Activated CD4-positive, CD25-positive, alpha-beta regulatory T cell treated with anti-CD3 and anti-CD28 coated beads, Interleukin-2, amount 50 U/mL, for 72 hours (primary cell): Measurements from ENCODE around the gene EMC10.
"Not testable (repeated sequence)": the region's sequence is repeated elsewhere in the genome, so short reads cannot be mapped to it uniquely, and the experiment has no call there.

Experiments used
- DNase-seq: peaks from one replicate; pipeline ENCODE4 v3.0.0; 2021

Gene EMC10

GRCh38 chr19:50476224-50476906, at the start of gene EMC10, which contains the start of gene GARIN5A:
EMC10 (plus strand) TSS chr19:50476507; CDS start chr19:50476545, 38 bp downstream.
GARIN5A (minus strand) TSS chr19:50476848; CDS start chr19:50476388, 460 bp downstream.
- peak; percentile 93 for DNase-seq

- no peak for DNase-seq
Observed at GRCh38 chr19:50427318-50427925, 48.9 kb upstream of the EMC10 start.

- DNase-seq, result no peak
Observed at GRCh38 chr19:50427997-50428425, 48.3 kb upstream of the EMC10 start.

GRCh38 chr19:50428772-50429463, 47.4 kb upstream of the EMC10 start:
- no peak for DNase-seq

GRCh38 chr19:50430888-50431342, 45.4 kb upstream of the EMC10 start:
- no peak for DNase-seq

GRCh38 chr19:50431343-50432220, 44.7 kb upstream of the EMC10 start:
- DNase-seq, result peak; percentile 93

- DNase-seq, result no peak
Observed at GRCh38 chr19:50432221-50433028, 43.9 kb upstream of the EMC10 start, which contains the start of gene MYBPC2. MYBPC2 (plus strand) TSS chr19:50432892; CDS start chr19:50432954, 62 bp downstream.

- DNase-seq, result no peak
Observed at GRCh38 chr19:50433201-50434180, 42.8 kb upstream of the EMC10 start.

- no peak for DNase-seq
Observed at GRCh38 chr19:50434525-50434924, 41.8 kb upstream of the EMC10 start.

- no peak for DNase-seq
Observed at GRCh38 chr19:50435221-50435620, 41.1 kb upstream of the EMC10 start.

- no peak for DNase-seq
Observed at GRCh38 chr19:50435627-50436026, 40.7 kb upstream of the EMC10 start.

GRCh38 chr19:50437862-50438449, 38.4 kb upstream of the EMC10 start:
- no peak for DNase-seq

GRCh38 chr19:50439130-50439529, 37.2 kb upstream of the EMC10 start:
- DNase-seq, result not testable (repeated sequence)

- DNase-seq, result no peak
Observed at GRCh38 chr19:50444059-50444458, 32.2 kb upstream of the EMC10 start.

GRCh38 chr19:50447053-50447452, 29.3 kb upstream of the EMC10 start:
- no peak for DNase-seq

GRCh38 chr19:50447750-50448149, 28.6 kb upstream of the EMC10 start:
- no peak for DNase-seq

- no peak for DNase-seq
Observed at GRCh38 chr19:50449236-50449899, 26.9 kb upstream of the EMC10 start.

GRCh38 chr19:50450369-50451222, 25.7 kb upstream of the EMC10 start:
- no peak for DNase-seq

- DNase-seq, result no peak
Observed at GRCh38 chr19:50451223-50451534, 25.1 kb upstream of the EMC10 start.
